Heart left ventricle (tissue), 16 donors: ENCODE measurements around the gene MYMX. TPM values are rescaled to one million over a fixed set of nuclear protein-coding genes. Genes with fewer than 3 reads are reported as not detected.

Source experiments
- ATAC-seq, 4 donors: fragments of 200-7000 bp; cut with Tn5 transposase; one replicate each; pipeline ENCODE4 v1.9.1; 2020 to 2022; ENCODE audit warnings: moderate library complexity in 4 of 4, mild to moderate bottlenecking in 3 of 4, moderate number of reproducible peaks in 1 of 4
- DNase-seq, 5 donors: peaks; one replicate each; pipeline ENCODE4 v3.0.0-alpha.2; 2020
- H3K27ac ChIP-seq, 12 donors: fragments of 200-600 bp; sonication (generic) in 4 of 12; one replicate each; pipeline versions ENCODE4 v1.5.0 to v1.8.0; 2016 to 2022; ENCODE audit warnings: mild to moderate bottlenecking in 2 of 12
- H3K27me3 ChIP-seq, 9 donors: fragments of 200-600 bp; sonication (generic) in 2 of 9; one replicate each; pipeline versions ENCODE4 v1.5.1 to v1.8.0; 2016 to 2022; ENCODE audit warnings: mild to moderate bottlenecking in 3 of 9
- H3K36me3 ChIP-seq, 9 donors: fragments of 200-600 bp; sonication (generic) in 2 of 9; one replicate each; pipeline versions ENCODE4 v1.5.0 to v1.8.0; 2018 to 2022; ENCODE audit warnings: mild to moderate bottlenecking in 2 of 9
- H3K4me1 ChIP-seq, 12 donors: fragments of 200-600 bp; sonication (generic) in 4 of 12; one replicate each; pipeline versions ENCODE4 v1.5.0 to v1.8.0; 2016 to 2022; ENCODE audit warnings: mild to moderate bottlenecking in 3 of 12
- H3K4me3 ChIP-seq, 12 donors: fragments of 200-600 bp; sonication (generic) in 4 of 12; one replicate each; pipeline versions ENCODE4 v1.5.0 to v1.8.0; 2017 to 2022; ENCODE audit warnings: mild to moderate bottlenecking in 9 of 12, moderate library complexity in 4 of 12
- H3K9me3 ChIP-seq, 12 donors: fragments of 200-600 bp; sonication (generic) in 4 of 12; one replicate each; pipeline versions ENCODE4 v1.5.0 to v1.8.0; 2016 to 2022; ENCODE audit warnings: mild to moderate bottlenecking in 1 of 12
- CTCF ChIP-seq, 12 donors: fragments of 200-600 bp; sonication (generic) in 4 of 12; IDR thresholded peaks; one replicate each; pipeline versions ENCODE4 v1.5.0 to v1.8.0; 2018 to 2022; ENCODE audit warnings: antibody characterized with exemption in 12 of 12, mild to moderate bottlenecking in 5 of 12
- POLR2A ChIP-seq, 2 donors: fragments of 450-650 bp; IDR thresholded peaks; one replicate each; pipeline ENCODE4 v1.6.1; 2017; ENCODE audit warnings: antibody characterized with exemption in 2 of 2, mild to moderate bottlenecking in 2 of 2, moderate library complexity in 2 of 2
- WGBS, 4 donors: extraction: QIAGEN DNeasy Blood & Tissue Kit in 2 of 4; methylation state at CpG; one replicate each; pipeline versions ENCODE4 v1.1.5 to v1.1.7; 2013 to 2018; 5-methylcytosine and 5-hydroxymethylcytosine counted together
- intact Hi-C, 10 donors: fragments of 100-400 bp; cut with DNase I; formaldehyde crosslinking; loops; one replicate each; pipeline versions ENCODE4 v1.11.1 to v1.14.2; 2022
- polyA plus RNA-seq, 2 donors: library from polyadenylated mRNA; stranded (reverse); fragments of 200-250 nt; gene quantifications; one replicate each; pipeline ENCODE4 v1.2.3, GENCODE V29; 2013
- total RNA-seq, 9 donors: library from RNA; depleted of rRNA in 2 of 9; stranded (reverse); fragments of >200 nt in 2 of 9; fragmentation: NEBNext Ultra II Directional in 3 of 9; extraction: Animal tissue kit (Norgen Biotek cat#: 25700) in 3 of 9; gene quantifications; one replicate each; pipeline versions ENCODE4 v1.1.0 to v1.2.4, GENCODE V29; 2016 to 2023
- donor health status: ischemic (EF 13 %, LVEDD 7.1; RV severe dilation, severe dysfunction).
- donor health status: healthy with polysubstance abuse.
- donor health status: DM: no; HTN: yes; CAD: no.
- donor health status: DM: no; HTN: no; CAD: no.
- donor health status: ischemic (EF 25% LVEDD 6.9; RV normal size, moderate dysfunction).
- donor health status: ischemic (EF 25% LVEDD 5.7; RV mildly dilated, moderate dysfunction).
- donor health status: healthy.
- donor health status: DM: yes; HTN: yes; CAD: no.
- donor health status: ischemic (EF 35%, LVEDD 5.7; RV mildly dilated, moderate dysfunction).
- donor health status: nonischemic (EF 11% LVEDD 7.7; RV severe dilation, severe dysfunction).
- donor health status: DM: yes; HTN: yes; CAD: no.
- donor health status: PGD.
- donor health status: ischemic (EF 29% LVEDD 5.4; RV normal size, mild dysfunction).
- donor health status: nonischemic (EF 23%, LVEDD 6.1; RV moderate dilation, normal function).

MYMX gene
- total and polyA plus RNA-seq, 11 donors: 0.31 to 0.96 (median 0.60) TPM; not detected in 4

- Histone ChIP-seq H3K27me3 (no peaks in the 10 kb centered on the region), H3K36me3 (no peaks in the 10 kb centered on the region), H3K9me3 (no peaks in the 10 kb centered on the region), H3K4me1 (peaks cover 9 to 95% (median 85%) of the 10 kb centered on the region in 12 donors), H3K4me3 (peak overlapping the region in 9 of 12 donors; percentile 9 to 88 (median 71)), H3K27ac (peak overlapping the region; percentile 54 to 99 (median 92))
- DNase-seq (peak; percentile 93 to 95 (median 95)), ATAC-seq (peak; percentile 63 to 78 (median 73))
- TF ChIP-seq POLR2A (IDR thresholded peaks at IDR 0.05): peak in 1 of 2 donors; percentile 15
- TF ChIP-seq CTCF (IDR thresholded peaks at IDR 0.05): peak; percentile 71 to 95 (median 82)
- intact Hi-C loops: loop anchor here in 4 of 10 donors (1.0 to 5.0 kb wide), 4 partner anchors 13 to 44 kb away; no protein-coding TSS in a partner anchor
- 5 to 14% (median 7%) methylated on average over 4 of the region's 4 CpGs for WGBS, 4 donors
Measured at GRCh38 chr6:44221291-44221960, 4.7 kb downstream of the MYMX start.

- Histone ChIP-seq H3K27ac (peak overlapping the region; percentile 54 to 99 (median 92)), H3K4me3 (peak overlapping the region in 9 of 12 donors; percentile 23 to 88 (median 75)), H3K27me3 (no peaks in the 10 kb centered on the region), H3K36me3 (no peaks in the 10 kb centered on the region), H3K9me3 (no peaks in the 10 kb centered on the region), H3K4me1 (peaks cover 9 to 95% (median 85%) of the 10 kb centered on the region in 12 donors)
- TF ChIP-seq CTCF (IDR thresholded peaks at IDR 0.05): no peak
- no peak for TF ChIP-seq POLR2A (IDR thresholded peaks at IDR 0.05)
- DNase-seq (no peak), ATAC-seq (no peak)
- intact Hi-C loops: loop anchor here in 4 of 10 donors (1.0 to 5.0 kb wide), 4 partner anchors 13 to 45 kb away; no protein-coding TSS in a partner anchor
- WGBS, 4 donors: 26 to 56% (median 47%) methylated on average over 2 of the region's 2 CpGs
Measured at GRCh38 chr6:44221961-44222335, 5.2 kb downstream of the MYMX start.

- ATAC-seq (no peak), DNase-seq (peak in 1 of 5 donors; percentile 33)
- Histone ChIP-seq H3K36me3 (no peaks in the 10 kb centered on the region), H3K4me1 (peaks cover 9 to 95% (median 83%) of the 10 kb centered on the region in 12 donors), H3K27me3 (no peaks in the 10 kb centered on the region), H3K9me3 (no peaks in the 10 kb centered on the region), H3K4me3 (peak overlapping the region; percentile 39 to 88 (median 72)), H3K27ac (peak overlapping the region; percentile 54 to 99 (median 92))
- intact Hi-C loops: loop anchor here in 1 of 10 donors (5.0 kb wide), 1 partner anchor 45 kb away; no protein-coding TSS in a partner anchor
- TF ChIP-seq POLR2A (IDR thresholded peaks at IDR 0.05) (no peak), CTCF (IDR thresholded peaks at IDR 0.05) (no peak)
- WGBS, 4 donors: 14 to 21% (median 19%) methylated on average over 26 of the region's 26 CpGs
Measured at GRCh38 chr6:44222486-44223318, 6.0 kb downstream of the MYMX start.
